HEK293T (cell line): ENCODE data around the gene AGAP1.

Experiments used
- ARNT ChIP-seq: fragments of 450-650 bp; IDR thresholded peaks from 2 replicates; pipeline ENCODE4 v1.6.1; 2017; ENCODE audit warnings: mild to moderate bottlenecking
- BHLHE40 ChIP-seq: fragments of 450-650 bp; IDR thresholded peaks from 2 replicates; pipeline ENCODE4 v1.6.1; 2016; ENCODE audit warnings: mild to moderate bottlenecking, moderate library complexity, borderline replicate concordance
- ELF4 ChIP-seq: fragments of 450-650 bp; IDR thresholded peaks from 2 replicates; pipeline ENCODE4 v1.6.1; 2017; ENCODE audit warnings: antibody characterized with exemption
- FOXA1 ChIP-seq: fragments of 450-650 bp; IDR thresholded peaks from 2 replicates; pipeline ENCODE4 v1.6.1; 2016; ENCODE audit warnings: mild to moderate bottlenecking
- FOXK2 ChIP-seq: fragments of 450-650 bp; IDR thresholded peaks from 2 replicates; pipeline ENCODE4 v1.6.1; 2016; ENCODE audit warnings: mild to moderate bottlenecking
- FOXM1 ChIP-seq: fragments of 450-650 bp; IDR thresholded peaks from 2 replicates; pipeline ENCODE4 v1.6.1; 2017; ENCODE audit warnings: mild to moderate bottlenecking, borderline replicate concordance
- HDGF ChIP-seq: fragments of 450-650 bp; IDR thresholded peaks from 2 replicates; pipeline ENCODE4 v1.6.1; 2017; ENCODE audit warnings: antibody characterized with exemption, borderline replicate concordance
- L3MBTL2 ChIP-seq: fragments of 450-650 bp; conservative IDR thresholded peaks from 2 replicates; pipeline ENCODE4 v1.6.1; 2016; ENCODE audit warnings: mild to moderate bottlenecking
- NFRKB ChIP-seq: fragments of 450-650 bp; IDR thresholded peaks from 2 replicates; pipeline ENCODE4 v1.6.1; 2016; ENCODE audit warnings: mild to moderate bottlenecking, moderate library complexity
- PKNOX1 ChIP-seq: fragments of 450-650 bp; IDR thresholded peaks from 2 replicates; pipeline ENCODE4 v1.6.1; 2016
- SP1 ChIP-seq: fragments of 450-650 bp; IDR thresholded peaks from 2 replicates; pipeline ENCODE4 v1.6.1; 2017
- SUZ12 ChIP-seq: fragments of 450-650 bp; IDR thresholded peaks from 2 replicates; pipeline ENCODE4 v1.6.1; 2016; ENCODE audit warnings: mild to moderate bottlenecking
- TARDBP ChIP-seq: fragments of 450-650 bp; IDR thresholded peaks from 2 replicates; pipeline ENCODE4 v1.6.1; 2016
- ZNF384 ChIP-seq: fragments of 450-650 bp; IDR thresholded peaks from 2 replicates; pipeline ENCODE4 v1.6.1; 2016

GRCh38 chr2:235860871-235861270 is 367.0 kb downstream of the AGAP1 start:
- TF ChIP-seq NFRKB (no peak), FOXM1 (no peak), ELF4 (no peak), HDGF (no peak), PKNOX1 (no peak), SP1 (no peak), BHLHE40 (no peak), ARNT (no peak), ZNF384 (no peak), SUZ12 (no peak), TARDBP (no peak), FOXK2 (no peak), FOXA1 (no peak), L3MBTL2 (no peak)
